ENCODE results near the gene SETD4.
"Not testable (repeated sequence)": the region's sequence is repeated elsewhere in the genome, so short reads cannot be mapped to it uniquely, and the experiment has no call there.

The SETD4 gene

GRCh38 chr21:36060159-36060921 lies at the start of gene SETD4:
TSS of gene SETD4 (minus strand) at chr21:36060526. CDS start at chr21:36058888, 1,638 bp downstream.
- DNase-seq: peak; percentile 98

GRCh38 chr21:36109868-36110267 lies 49.5 kb upstream of the SETD4 start:
- no peak for DNase-seq

- DNase-seq: no peak
Observed at GRCh38 chr21:36105327-36105842, 45.1 kb upstream of the SETD4 start.

GRCh38 chr21:36104317-36105300 lies 44.3 kb upstream of the SETD4 start:
- DNase-seq: peak; percentile 61

- DNase-seq: no peak
Observed at GRCh38 chr21:36103434-36103833, 43.1 kb upstream of the SETD4 start.

- DNase-seq: no peak
Observed at GRCh38 chr21:36100971-36101641, 40.8 kb upstream of the SETD4 start.

GRCh38 chr21:36099695-36100211 lies 39.4 kb upstream of the SETD4 start:
- DNase-seq: not testable (repeated sequence)

- DNase-seq: no peak
Observed at GRCh38 chr21:36099000-36099399, 38.7 kb upstream of the SETD4 start.

- no peak for DNase-seq
Observed at GRCh38 chr21:36098182-36098532, 37.8 kb upstream of the SETD4 start.

- DNase-seq: peak; percentile 20
Observed at GRCh38 chr21:36097427-36098181, 37.3 kb upstream of the SETD4 start.

GRCh38 chr21:36096398-36097290 lies 36.3 kb upstream of the SETD4 start:
- no peak for DNase-seq

- DNase-seq: no peak
Observed at GRCh38 chr21:36093512-36093911, 33.2 kb upstream of the SETD4 start.

- DNase-seq: no peak
Observed at GRCh38 chr21:36092681-36093080, 32.4 kb upstream of the SETD4 start.

- no peak for DNase-seq
Observed at GRCh38 chr21:36089946-36090345, 29.6 kb upstream of the SETD4 start.

GRCh38 chr21:36087362-36088138 lies 27.2 kb upstream of the SETD4 start:
- no peak for DNase-seq

GRCh38 chr21:36082237-36082664 lies 21.9 kb upstream of the SETD4 start:
- DNase-seq: no peak

GRCh38 chr21:36080386-36080785 lies 20.1 kb upstream of the SETD4 start:
- DNase-seq: no peak

GRCh38 chr21:36079671-36080070 lies 19.3 kb upstream of the SETD4 start:
- DNase-seq: no peak

- DNase-seq: peak; percentile 86
Observed at GRCh38 chr21:36079010-36079649, 18.8 kb upstream of the SETD4 start.

- DNase-seq: no peak
Observed at GRCh38 chr21:36077758-36078157, 17.4 kb upstream of the SETD4 start.
